DMS53 treated with DMSO at 0.1 percent for 48 hours (cell line): ENCODE data around the gene BTBD9.

Experiments used
- DNase-seq: peaks from one replicate; lab custom pipeline; 2025; ENCODE audit not compliant: unreplicated experiment; lab: John Stamatoyannopoulos, UW

BTBD9 gene

DNA sequence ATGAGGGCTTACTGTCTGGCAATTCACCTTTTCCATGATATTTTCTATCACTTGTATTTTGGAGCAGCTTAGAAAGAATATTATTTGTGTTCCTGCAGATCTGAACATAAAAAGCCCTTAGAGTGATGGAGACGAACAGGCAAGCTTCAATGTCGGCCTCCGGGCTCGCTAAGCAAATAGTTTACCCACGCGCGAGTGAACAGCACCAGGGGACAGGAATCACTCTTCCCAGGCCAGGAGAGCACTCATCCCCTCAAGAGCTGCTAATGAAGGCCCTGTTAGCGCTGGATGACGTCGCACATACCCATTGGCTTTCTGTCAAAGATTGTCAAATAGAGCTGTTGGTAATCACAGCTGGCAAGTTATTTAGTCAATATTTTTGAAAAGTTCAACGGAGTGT, 424.5 kb downstream of the BTBD9 start:
- no peak for DNase-seq

DNA sequence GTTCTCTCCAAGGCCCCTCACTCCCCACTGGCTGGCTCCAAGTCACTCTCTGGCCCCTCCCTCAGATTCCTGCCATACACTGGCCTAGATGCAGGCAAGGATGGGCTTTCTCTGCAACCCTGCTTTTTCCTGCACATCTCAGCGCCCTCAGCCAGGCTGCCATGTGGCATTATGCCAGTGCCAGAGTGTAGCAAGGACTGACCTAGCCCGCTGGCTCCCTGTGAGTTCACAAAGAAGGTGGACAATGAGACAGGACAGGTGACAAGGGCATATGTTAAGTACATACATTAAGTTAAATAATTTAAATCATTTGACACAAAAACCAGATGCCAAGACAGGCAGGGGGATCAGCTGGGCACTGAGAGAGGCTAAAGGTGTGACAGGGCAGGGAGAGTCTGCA, 425.6 kb downstream of the BTBD9 start:
- no peak for DNase-seq

DNA sequence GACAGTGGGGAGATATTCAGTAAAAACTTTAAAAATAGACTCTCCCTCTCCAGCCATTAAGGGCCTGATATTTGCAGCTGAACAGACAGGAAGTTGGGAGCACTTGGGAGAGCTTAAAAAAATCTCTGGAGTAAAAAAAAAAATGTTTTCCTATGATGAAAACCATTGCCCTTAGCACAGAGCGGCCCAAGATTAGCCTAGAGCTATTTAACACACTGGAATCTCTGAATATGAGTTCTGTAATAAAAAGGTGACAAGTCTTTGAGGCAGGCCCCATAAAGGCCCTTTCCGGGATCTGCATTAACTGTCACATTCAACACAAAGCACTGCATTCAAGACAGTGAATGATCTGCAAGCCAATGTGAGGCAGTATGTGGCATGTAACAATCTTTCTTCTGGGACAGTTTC, 426.5 kb downstream of the BTBD9 start:
- peak; percentile 45 for DNase-seq

DNA sequence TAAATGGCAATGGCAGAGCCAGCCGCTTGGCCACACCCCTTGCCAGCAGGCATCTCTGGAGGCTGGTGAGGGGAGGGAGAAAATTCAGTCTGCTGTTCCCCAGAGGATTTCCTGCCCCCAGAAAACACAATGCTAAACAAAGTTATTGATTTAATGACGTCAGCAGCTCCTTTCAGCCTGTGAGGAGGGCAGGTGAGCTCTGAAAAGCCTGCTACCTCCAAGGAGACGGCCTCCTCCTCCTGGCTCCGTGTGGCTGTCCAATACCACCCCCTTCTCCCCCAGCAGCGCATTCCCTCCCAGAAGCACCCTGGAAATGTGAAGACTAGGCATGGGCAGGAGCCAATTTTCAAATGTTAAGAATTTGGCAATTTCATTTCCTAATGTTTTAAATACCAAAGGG, 427.1 kb downstream of the BTBD9 start:
- peak; percentile 74 for DNase-seq

DNA sequence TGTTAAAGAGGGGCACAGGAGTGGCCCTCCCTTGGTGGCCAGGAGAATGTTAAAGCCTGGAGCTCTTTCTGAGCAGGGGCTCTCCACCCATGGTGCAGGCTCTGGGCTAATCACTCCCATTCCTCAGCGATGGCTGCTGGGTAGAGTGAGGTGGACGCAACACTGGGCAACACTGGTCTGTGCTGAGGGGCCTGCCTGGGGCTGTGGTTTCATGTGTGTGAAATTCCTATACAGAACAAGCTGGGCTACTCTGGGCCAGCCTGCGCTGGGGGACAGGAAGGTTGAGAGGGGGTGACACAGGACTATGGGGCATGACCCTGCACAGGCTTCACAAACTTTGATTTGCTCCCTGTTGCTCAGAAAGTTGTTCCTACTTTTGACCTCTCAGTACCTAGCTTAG, 427.6 kb downstream of the BTBD9 start:
- DNase-seq, result no peak

DNA sequence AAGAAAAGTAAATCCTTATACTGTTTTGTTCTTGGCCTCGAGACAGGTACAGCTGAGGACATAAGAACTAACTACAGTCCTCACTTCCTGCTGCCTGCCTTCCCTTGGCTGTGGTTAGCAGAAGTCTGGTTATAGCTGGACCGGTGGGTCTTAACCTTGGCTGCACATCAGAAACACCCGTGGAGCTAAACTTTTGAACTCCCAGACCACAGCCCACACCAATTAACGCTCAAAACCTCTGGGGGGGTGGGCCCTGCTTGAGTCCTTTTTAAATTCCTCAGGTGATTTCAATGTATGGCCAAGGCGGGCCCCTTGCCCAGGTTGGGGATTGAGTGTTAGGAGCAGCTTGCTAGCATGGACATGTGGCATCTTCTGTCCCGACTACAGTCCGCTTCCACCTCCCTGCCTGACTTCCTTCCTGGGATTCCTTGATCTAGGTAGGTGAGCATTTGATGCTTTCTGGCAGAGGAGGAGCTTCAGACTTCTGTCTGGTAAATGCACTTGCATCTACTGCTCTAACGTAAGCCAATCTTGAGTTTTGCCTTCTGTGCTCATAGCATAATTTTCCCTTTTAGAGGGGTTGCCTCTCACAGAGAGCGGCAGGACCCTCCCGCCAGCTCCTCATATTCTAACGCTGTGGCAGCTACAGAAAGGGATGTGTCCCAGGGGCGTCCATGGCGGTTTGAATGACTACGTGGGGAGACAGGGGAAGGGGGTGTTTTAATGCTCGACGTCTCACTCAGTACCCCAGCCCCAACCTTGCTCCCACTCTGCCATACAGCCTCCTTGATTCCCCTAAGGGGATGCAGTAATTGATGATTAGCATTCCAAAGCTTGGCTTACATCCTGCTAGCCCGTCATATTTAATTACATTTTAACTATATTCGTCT, 430.1 kb downstream of the BTBD9 start:
- DNase-seq, result no peak

DNA sequence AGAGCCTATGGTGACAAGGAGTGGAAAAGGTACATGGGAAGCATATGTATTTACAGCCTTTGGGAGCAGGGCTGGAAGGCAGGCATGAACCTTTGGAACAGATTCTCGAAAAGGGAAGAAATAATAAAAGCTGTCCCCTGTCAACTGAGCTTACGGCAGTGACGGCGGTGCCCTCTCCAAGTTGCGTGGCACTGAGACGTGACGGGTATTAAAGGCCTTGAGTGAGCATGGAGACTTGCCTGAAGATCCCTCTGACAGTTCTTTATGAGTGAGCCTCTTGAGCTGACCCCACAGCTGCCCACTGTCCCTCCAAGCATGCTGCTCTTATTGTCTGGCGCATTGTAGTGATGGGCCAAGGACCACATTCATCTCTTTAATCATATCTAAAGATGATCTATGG, 431.7 kb downstream of the BTBD9 start:
- DNase-seq, result no peak

DNA sequence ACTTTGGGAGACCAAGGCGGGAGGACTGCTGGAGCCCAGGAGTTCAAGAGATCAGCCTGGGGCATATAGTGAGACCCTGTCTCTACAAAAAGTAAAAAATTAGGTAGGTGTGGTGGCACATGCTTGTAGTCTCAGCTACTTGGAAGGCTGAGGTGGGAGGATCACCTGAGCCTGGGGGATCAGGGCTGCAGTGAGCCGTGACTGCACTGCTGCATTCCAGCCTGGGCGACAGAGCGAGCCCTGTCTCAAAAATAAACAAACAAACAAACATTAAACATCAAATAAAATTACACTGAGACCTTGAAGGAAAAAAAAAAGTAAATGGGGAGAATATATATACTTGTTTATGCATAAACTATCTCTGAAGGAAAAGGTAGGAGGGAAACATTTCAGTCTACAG, 432.4 kb downstream of the BTBD9 start:
- no peak for DNase-seq

DNA sequence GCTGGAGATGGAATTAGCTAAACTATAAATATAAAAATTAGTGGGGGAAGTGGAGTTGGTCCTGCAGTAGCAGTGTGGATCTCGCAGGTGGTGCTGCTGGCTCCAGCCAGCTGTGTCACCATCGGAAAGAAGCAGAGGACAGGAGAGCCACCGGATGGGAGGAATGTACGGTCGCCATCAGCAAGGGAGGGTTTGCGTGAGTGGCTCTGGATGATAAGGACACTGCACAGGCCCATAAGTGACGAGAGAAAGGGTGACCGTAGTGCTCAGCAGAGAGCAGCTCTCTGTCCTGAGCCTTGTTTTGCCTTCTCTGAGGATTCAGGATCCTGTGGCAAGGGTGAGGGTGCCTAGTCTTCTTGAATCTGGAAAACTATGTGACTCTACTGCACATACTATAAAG, 441.5 kb downstream of the BTBD9 start:
- DNase-seq, result no peak

DNA sequence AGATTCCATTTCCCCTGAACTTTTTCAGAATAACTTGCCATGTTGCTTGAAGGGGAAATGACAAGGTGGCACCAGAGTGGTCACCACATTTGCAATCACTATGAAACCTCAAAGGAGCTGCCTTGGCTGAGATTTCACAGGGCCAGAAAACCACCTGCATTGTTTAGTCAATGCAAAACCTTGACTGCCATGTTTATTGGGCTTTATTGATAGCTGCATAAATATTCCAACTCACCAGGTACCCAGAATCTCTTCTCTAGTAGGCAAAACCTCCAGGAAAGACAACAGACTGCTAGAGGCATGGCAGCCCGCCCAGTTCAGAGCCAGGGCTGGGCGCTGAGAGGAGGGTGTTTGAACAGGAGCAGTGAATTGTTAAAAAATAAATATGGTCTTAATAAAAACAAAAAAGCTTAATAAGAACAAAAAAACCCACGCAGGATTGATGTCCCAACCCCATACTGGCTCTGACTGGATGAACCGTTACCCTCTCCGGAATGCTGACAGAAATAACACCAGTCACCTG, 444.6 kb downstream of the BTBD9 start:
- DNase-seq, result no peak

DNA sequence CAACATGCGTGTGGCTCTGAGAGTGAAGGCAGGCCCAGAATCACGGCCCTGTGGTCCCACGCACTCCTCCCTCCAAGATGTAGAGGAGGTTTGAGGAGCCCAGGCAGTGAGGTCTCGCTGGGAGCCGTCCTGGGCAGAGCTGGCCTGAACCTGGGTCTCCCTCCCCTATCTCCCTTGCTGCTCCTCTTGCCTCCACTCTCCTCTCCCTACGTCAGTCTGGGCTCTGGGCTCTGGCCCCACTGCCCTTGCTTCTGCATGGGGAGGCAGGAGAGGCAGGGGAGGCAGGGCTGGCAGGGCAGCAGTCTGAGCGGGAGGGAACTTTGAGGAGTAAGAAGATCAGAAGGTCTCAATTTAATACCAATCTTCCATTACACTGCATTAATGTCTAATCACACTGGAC, 445.1 kb downstream of the BTBD9 start:
- no peak for DNase-seq

DNA sequence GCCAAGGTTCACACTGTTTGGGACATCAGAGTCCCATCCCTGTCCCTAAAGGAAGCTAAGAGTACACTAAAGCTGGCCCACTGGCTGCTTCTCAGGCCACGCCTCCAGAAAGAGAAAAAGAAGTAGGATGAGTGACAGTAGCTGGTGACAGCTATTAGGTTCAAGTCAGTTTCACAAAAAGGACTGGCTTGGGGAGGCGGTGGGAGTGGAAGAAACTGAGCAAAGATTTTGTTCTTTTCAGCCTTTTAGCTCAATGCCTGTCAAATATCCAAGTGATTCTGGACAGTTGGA, 445.5 kb downstream of the BTBD9 start:
- DNase-seq, result no peak

DNA sequence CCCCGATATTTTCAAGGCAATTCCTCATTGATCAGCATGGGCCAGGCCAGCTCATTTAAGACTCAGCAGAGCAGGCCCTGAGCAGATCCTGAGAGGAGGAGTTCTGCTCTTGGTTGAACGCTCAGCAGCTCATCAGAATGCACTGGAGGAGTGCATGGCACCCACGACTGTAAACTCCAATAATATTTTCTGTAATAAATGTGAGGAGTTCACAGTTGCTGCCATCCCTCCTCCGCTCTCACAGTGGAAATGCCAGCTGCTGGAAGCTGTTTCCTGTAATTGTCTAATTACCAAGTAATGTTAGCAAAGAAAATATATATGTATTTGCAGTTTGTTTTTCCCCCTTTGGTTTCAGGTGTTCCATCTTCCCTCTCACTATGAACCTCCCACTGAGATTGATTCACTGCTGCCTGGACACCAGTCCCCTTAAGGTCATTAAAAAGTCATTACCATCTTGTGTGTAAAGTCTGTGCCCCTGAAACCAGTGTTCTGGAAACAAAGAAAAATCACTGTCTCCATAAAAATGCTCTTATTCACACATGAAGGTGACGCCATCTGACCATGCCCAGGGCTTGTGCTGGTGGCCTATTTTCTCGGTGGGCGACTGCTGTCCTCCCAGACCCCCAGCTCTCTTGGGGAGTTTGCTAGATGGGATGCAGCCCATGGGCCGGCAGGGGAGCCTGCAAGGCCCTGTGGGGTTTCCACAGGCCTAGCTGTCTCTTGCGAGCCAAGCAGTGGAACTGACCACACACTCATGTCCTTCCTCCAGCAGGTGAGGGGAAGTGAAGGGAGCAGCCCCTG, 446.0 kb downstream of the BTBD9 start:
- no peak for DNase-seq

DNA sequence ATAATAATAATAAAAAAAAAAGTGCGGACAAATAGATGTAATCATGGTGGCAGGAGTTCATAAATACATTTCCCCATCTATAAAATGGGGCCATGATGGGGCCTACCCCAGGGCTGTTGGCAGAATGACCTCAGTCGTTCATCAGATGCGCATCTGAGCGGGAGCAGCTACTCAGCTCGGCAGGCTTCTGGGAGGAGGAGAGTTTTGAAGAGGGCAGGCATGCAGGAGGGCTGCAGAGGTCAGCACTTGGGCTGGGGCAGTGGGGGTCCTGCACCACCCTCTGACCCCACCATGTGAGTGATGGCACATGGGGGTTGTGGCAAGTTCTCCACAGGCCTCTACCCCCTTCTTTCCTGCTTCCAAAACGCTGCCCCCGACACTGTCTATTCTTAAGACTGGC, 446.7 kb downstream of the BTBD9 start:
- no peak for DNase-seq

DNA sequence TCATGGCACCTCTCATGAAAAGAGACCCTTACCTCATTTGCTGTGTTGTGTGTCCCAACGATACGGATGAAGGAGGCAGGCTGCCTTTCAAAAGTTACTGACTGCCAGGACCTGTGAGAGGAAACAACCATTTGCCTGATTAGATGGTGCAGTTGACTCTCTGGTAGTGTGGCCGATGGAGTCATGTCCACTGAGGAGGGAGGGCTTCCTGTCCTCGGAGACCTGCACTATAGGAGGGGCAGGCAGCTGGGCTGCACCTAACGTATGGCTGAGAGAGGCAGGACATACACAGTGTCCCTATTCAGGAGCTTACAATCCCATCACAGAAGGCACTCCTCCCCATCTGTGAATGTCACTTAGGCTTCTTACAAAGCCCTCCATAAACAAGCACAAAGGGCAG, 447.2 kb downstream of the BTBD9 start:
- DNase-seq, result no peak

DNA sequence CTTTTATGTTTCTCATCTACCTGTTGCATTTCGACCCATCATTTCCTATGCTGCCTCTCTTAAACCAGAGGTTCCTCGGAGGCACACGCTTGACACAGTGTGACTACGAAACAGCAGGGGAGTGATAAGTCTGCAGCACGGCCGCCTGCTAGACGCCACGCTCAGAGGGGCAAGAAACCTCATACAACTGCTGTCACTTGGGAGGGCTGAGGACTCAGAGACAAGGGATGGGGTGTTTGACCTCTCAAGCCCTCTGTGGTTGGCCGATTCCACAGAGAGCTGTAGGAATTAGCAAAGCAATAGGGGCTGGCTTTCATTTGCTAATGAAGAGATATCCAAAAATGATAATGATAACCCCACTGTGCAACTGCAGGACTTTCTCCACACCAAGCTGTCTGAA, 447.7 kb downstream of the BTBD9 start:
- DNase-seq, result no peak

DNA sequence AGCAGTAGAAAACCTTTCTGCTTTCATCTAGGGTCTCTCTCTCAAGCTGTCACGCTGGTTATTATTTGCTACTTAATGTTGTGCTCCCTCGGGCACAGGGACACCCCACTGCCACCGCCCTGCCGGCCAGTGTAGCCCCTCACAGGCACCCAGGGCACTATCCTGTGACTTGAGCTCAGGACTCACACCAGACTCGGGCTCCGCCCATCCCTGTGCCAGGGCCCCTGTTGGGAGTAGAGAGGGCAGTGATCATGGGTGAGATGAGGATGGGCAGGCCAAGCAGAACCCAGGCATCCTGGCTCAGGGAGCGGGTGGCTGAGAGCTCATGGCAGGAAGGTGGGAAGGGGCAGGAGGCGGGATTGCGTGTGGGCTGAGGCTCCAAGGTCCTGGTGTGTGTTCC, 448.3 kb downstream of the BTBD9 start:
- no peak for DNase-seq

DNA sequence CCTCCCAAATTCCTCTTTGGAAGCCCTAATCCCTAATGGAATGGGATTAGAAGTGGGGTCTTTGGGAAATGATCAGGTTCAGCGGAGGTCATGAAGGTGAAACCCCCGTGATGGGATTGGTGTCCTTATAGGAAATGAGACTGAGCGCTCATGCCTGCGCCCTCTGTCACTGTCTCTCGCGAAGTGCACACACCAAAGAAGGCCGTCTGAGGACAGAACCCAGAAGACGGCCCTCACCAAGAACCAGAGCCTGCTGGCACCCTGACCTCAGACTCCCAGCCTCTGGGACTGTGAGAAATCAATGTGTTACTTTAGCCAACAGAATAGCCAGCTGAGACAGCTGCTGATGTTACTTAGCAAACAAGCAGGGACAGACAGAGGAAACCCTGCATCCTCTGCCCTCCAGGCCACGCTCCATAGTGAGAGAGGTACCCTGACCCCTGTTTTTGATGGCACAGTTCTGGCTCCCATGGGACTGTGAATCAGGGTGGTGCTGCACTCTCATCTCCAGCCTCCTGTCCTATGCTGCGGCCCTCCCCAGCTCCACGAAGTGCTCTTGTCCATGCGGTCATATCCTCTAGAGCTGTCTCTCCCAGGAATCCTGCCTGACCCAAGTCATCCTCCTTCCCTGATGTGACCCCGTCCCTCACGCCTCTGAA, 450.9 kb downstream of the BTBD9 start:
- no peak for DNase-seq

DNA sequence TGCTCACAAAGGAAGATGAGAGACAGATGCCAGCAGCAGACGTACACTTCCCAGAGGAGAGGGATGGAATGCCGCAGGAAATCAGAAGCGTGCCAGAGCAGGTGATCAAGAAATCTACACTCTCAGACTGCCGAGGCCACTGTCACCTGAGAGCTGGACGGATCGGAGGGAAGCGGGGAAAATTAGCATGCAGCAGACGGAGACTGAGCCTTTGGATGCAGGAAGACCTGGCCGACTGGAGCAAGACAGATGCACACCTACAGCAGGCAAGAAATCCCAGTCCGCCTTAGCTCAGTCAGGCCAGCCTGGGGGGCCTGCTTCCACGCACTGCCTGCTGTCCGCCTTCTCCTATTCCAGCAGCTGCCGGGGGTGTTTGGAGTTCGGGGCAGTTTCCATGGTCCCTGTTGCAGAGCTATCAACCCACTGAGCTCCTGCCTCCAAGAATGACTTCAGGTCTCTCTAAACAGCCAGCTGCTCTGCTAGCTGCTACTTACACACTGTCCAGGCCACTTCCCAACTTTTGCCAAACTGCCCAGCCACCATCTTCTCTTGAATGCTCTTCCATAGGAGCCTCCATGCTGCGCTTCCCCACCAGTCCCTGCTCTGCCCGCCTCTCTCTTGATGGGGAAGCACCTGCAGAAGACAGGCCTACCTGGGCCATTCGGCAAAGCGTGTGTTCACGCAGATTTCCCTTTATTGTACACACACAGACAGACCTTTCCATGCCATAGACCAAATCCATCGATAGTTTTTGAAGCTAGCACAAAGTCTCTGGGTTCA, 451.7 kb downstream of the BTBD9 start:
- DNase-seq, result no peak

DNA sequence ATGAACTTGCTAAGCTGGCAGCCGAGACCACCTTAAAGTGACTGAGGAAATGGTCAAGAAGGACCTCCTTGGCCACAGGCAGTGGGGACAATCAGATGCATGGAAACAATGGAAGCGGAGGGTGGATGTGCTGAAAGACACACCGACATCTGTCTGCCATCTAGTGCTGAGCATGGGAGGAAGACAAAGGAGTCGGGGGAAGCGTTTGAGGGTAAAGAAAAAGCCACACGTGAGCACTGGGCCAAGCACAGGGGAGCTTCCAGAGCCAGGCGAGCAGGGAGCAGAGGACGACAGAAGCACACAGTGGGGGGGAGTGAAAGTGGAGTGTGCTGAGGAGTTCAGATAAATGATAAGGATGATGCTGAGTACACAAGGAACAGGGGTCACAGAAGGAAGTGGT, 452.4 kb downstream of the BTBD9 start:
- DNase-seq, result no peak

DNA sequence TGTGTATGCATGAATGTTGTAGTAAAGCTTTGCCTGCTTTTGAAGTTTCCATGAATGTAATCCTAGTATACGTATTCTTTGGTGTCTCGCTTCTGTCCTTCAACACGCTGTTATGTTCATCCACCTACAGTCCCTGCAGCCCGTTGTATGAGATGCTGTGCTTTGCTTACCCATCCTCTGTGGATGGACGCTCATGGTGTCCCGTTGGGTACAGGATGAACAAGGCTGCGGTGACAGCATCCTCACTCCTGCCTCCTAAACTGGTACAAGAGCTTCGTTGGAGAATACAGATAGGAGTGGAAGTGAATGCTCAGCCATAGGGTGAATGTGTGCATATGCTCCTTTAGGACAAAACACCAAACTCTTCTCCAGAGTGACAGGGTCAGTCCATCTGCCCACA, 454.0 kb downstream of the BTBD9 start:
- no peak for DNase-seq
